Measurements from ENCODE around the gene GPC6. TPM values are rescaled to one million over a fixed set of nuclear protein-coding genes. Genes with fewer than 3 reads are reported as not detected.

The GPC6 gene
- polyA plus RNA-seq, 1 donor, result 26.7 TPM

- DNase-seq, result peak; percentile 72 to 94
- H3K27ac ChIP-seq (ENCODE audit: low read length), result peak overlapping the region; percentile 96
- H3K4me3 ChIP-seq (ENCODE audit: low read length), result peak overlapping the region; percentile 91
- H3K27me3 ChIP-seq (ENCODE audit: control insufficient read depth, insufficient read depth, low read length), result no peaks in the 10 kb centered on the region
- WGBS (ENCODE audit: insufficient coverage, low lambda C conversion rate), result no CpG with 5 or more reads among the region's 62 CpGs
- H3K4me1 ChIP-seq (ENCODE audit: control insufficient read depth, insufficient read depth, low read length), result peaks cover 25% of the 10 kb centered on the region
- peaks cover 3% of the 10 kb centered on the region for H3K9me3 ChIP-seq (ENCODE audit: control insufficient read depth, low read depth, low read length)
- H3K36me3 ChIP-seq (ENCODE audit: control insufficient read depth, insufficient read depth, low read length), result no peaks in the 10 kb centered on the region
These were observed 1.5 kb downstream of the GPC6 start for GRCh38 chr13:93227878-93228642.

GRCh38 chr13:93228643-93228937, 2.0 kb downstream of the GPC6 start:
- peak overlapping the region; percentile 91 for H3K4me3 ChIP-seq (ENCODE audit: low read length)
- no peak for DNase-seq
- H3K4me1 ChIP-seq (ENCODE audit: control insufficient read depth, insufficient read depth, low read length), result peaks cover 25% of the 10 kb centered on the region
- WGBS (ENCODE audit: insufficient coverage, low lambda C conversion rate), result 0% methylated on average over 2 of the region's 9 CpGs
- H3K27me3 ChIP-seq (ENCODE audit: control insufficient read depth, insufficient read depth, low read length), result no peaks in the 10 kb centered on the region
- peaks cover 3% of the 10 kb centered on the region for H3K9me3 ChIP-seq (ENCODE audit: control insufficient read depth, low read depth, low read length)
- peak overlapping the region; percentile 96 for H3K27ac ChIP-seq (ENCODE audit: low read length)
- no peaks in the 10 kb centered on the region for H3K36me3 ChIP-seq (ENCODE audit: control insufficient read depth, insufficient read depth, low read length)

GRCh38 chr13:93230261-93230855, 3.8 kb downstream of the GPC6 start:
- Histone ChIP-seq H3K4me3 (ENCODE audit: low read length) (no peak overlapping the region), H3K27ac (ENCODE audit: low read length) (peak overlapping the region; percentile 96)
- peak in 1 of 2 donors; percentile 53 for DNase-seq

GRCh38 chr13:93231867-93232266, 5.3 kb downstream of the GPC6 start:
- H3K27me3 ChIP-seq (ENCODE audit: control insufficient read depth, insufficient read depth, low read length), result no peaks in the 10 kb centered on the region
- H3K4me3 ChIP-seq (ENCODE audit: low read length), result no peak overlapping the region
- H3K36me3 ChIP-seq (ENCODE audit: control insufficient read depth, insufficient read depth, low read length), result no peaks in the 10 kb centered on the region
- WGBS (ENCODE audit: insufficient coverage, low lambda C conversion rate), result 30% methylated on average over 3 of the region's 3 CpGs
- DNase-seq, result peak; percentile 43 to 80
- peaks cover 18% of the 10 kb centered on the region for H3K4me1 ChIP-seq (ENCODE audit: control insufficient read depth, insufficient read depth, low read length)
- peaks cover 3% of the 10 kb centered on the region for H3K9me3 ChIP-seq (ENCODE audit: control insufficient read depth, low read depth, low read length)
- peak overlapping the region; percentile 55 for H3K27ac ChIP-seq (ENCODE audit: low read length)

More at GRCh38 chr13:93230261-93230855, 3.8 kb downstream of the GPC6 start:
- Histone ChIP-seq H3K9me3 (ENCODE audit: control insufficient read depth, low read depth, low read length) (peaks cover 3% of the 10 kb centered on the region), H3K27me3 (ENCODE audit: control insufficient read depth, insufficient read depth, low read length) (no peaks in the 10 kb centered on the region), H3K4me1 (ENCODE audit: control insufficient read depth, insufficient read depth, low read length) (peaks cover 22% of the 10 kb centered on the region), H3K36me3 (ENCODE audit: control insufficient read depth, insufficient read depth, low read length) (no peaks in the 10 kb centered on the region)

GRCh38 chr13:93233997-93234416, 7.4 kb downstream of the GPC6 start:
- Histone ChIP-seq H3K4me1 (ENCODE audit: control insufficient read depth, insufficient read depth, low read length) (peaks cover 18% of the 10 kb centered on the region), H3K27ac (ENCODE audit: low read length) (peak overlapping the region; percentile 0), H3K9me3 (ENCODE audit: control insufficient read depth, low read depth, low read length) (peaks cover 13% of the 10 kb centered on the region), H3K27me3 (ENCODE audit: control insufficient read depth, insufficient read depth, low read length) (no peaks in the 10 kb centered on the region), H3K4me3 (ENCODE audit: low read length) (no peak overlapping the region), H3K36me3 (ENCODE audit: control insufficient read depth, insufficient read depth, low read length) (no peaks in the 10 kb centered on the region)
- DNase-seq, result peak in 1 of 2 donors; percentile 14
- no CpG with 5 or more reads among the region's 3 CpGs for WGBS (ENCODE audit: insufficient coverage, low lambda C conversion rate)

GRCh38 chr13:93234459-93234858, 7.9 kb downstream of the GPC6 start:
- H3K27ac ChIP-seq (ENCODE audit: low read length), result peak overlapping the region; percentile 0

GRCh38 chr13:93235258-93236015, 8.8 kb downstream of the GPC6 start:
- Histone ChIP-seq H3K36me3 (ENCODE audit: control insufficient read depth, insufficient read depth, low read length) (no peaks in the 10 kb centered on the region), H3K27ac (ENCODE audit: low read length) (no peak overlapping the region), H3K27me3 (ENCODE audit: control insufficient read depth, insufficient read depth, low read length) (no peaks in the 10 kb centered on the region), H3K9me3 (ENCODE audit: control insufficient read depth, low read depth, low read length) (peaks cover 18% of the 10 kb centered on the region), H3K4me1 (ENCODE audit: control insufficient read depth, insufficient read depth, low read length) (peaks cover 9% of the 10 kb centered on the region), H3K4me3 (ENCODE audit: low read length) (no peak overlapping the region)
- no peak for DNase-seq
- WGBS (ENCODE audit: insufficient coverage, low lambda C conversion rate), result no CpG with 5 or more reads among the region's 2 CpGs

More at GRCh38 chr13:93234459-93234858, 7.9 kb downstream of the GPC6 start:
- Histone ChIP-seq H3K27me3 (ENCODE audit: control insufficient read depth, insufficient read depth, low read length) (no peaks in the 10 kb centered on the region), H3K4me1 (ENCODE audit: control insufficient read depth, insufficient read depth, low read length) (peaks cover 18% of the 10 kb centered on the region), H3K36me3 (ENCODE audit: control insufficient read depth, insufficient read depth, low read length) (no peaks in the 10 kb centered on the region), H3K4me3 (ENCODE audit: low read length) (no peak overlapping the region), H3K9me3 (ENCODE audit: control insufficient read depth, low read depth, low read length) (peaks cover 17% of the 10 kb centered on the region)
- no peak for DNase-seq

- Histone ChIP-seq H3K27ac (ENCODE audit: low read length) (no peak overlapping the region), H3K4me3 (ENCODE audit: low read length) (no peak overlapping the region), H3K4me1 (ENCODE audit: control insufficient read depth, insufficient read depth, low read length) (no peaks in the 10 kb centered on the region), H3K27me3 (ENCODE audit: control insufficient read depth, insufficient read depth, low read length) (no peaks in the 10 kb centered on the region), H3K9me3 (ENCODE audit: control insufficient read depth, low read depth, low read length) (peaks cover 18% of the 10 kb centered on the region), H3K36me3 (ENCODE audit: control insufficient read depth, insufficient read depth, low read length) (no peaks in the 10 kb centered on the region)
- DNase-seq, result no peak
- no CpG with 5 or more reads among the region's 1 CpG for WGBS (ENCODE audit: insufficient coverage, low lambda C conversion rate)
These were observed 12.1 kb downstream of the GPC6 start for GRCh38 chr13:93238711-93239110.

GRCh38 chr13:93243375-93244063, 16.9 kb downstream of the GPC6 start:
- WGBS (ENCODE audit: insufficient coverage, low lambda C conversion rate), result no CpG with 5 or more reads among the region's 7 CpGs
- Histone ChIP-seq H3K36me3 (ENCODE audit: control insufficient read depth, insufficient read depth, low read length) (no peaks in the 10 kb centered on the region), H3K27ac (ENCODE audit: low read length) (no peak overlapping the region), H3K9me3 (ENCODE audit: control insufficient read depth, low read depth, low read length) (peaks cover 10% of the 10 kb centered on the region), H3K4me3 (ENCODE audit: low read length) (no peak overlapping the region), H3K4me1 (ENCODE audit: control insufficient read depth, insufficient read depth, low read length) (no peaks in the 10 kb centered on the region), H3K27me3 (ENCODE audit: control insufficient read depth, insufficient read depth, low read length) (no peaks in the 10 kb centered on the region)
- DNase-seq, result no peak
